ENCODE measurements around the gene CRYBG3.

The CRYBG3 gene

GRCh38 chr3:97988784-97989568, 167.2 kb downstream of the CRYBG3 start:
- Histone ChIP-seq H4K8ac (ENCODE audit: low read length) (no peak overlapping the region), H3K4me2 (ENCODE audit: low read length, poor library complexity, severe bottlenecking) (no peak overlapping the region), H2AFZ (ENCODE audit: low read depth, low read length) (no peak overlapping the region), H2BK120ac (ENCODE audit: low read depth, low read length) (no peak overlapping the region), H3K27me3 (ENCODE audit: control insufficient read depth in 1 of 2, insufficient read depth in 1 of 2, low read length in 2 of 2) (peaks cover 0 to 7% of the 10 kb centered on the region in 2 experiments), H4K91ac (ENCODE audit: low read length) (no peak overlapping the region), H2BK5ac (ENCODE audit: low read depth, low read length, poor library complexity, severe bottlenecking) (no peak overlapping the region), H3K18ac (ENCODE audit: low read depth in 1 of 2, low read length in 2 of 2) (no peak overlapping the region), H3K79me1 (replicated peaks; ENCODE audit: low read length, poor library complexity, severe bottlenecking) (no peaks in the 10 kb centered on the region), H3K4me1 (ENCODE audit: control insufficient read depth, insufficient read depth, low read depth, low read length) (no peaks in the 10 kb centered on the region), H3K36me3 (ENCODE audit: control insufficient read depth in 1 of 2, insufficient read depth in 2 of 2, low read depth in 1 of 2, low read length in 2 of 2) (no peaks in the 10 kb centered on the region), H3K23ac (ENCODE audit: low read length in 2 of 2) (no peak overlapping the region), H3K9ac (ENCODE audit: low read length) (no peak overlapping the region), H3K14ac (ENCODE audit: low read length in 2 of 2) (peak overlapping the region in 1 of 2 experiments; percentile 12), H3K4me3 (ENCODE audit: insufficient read depth in 1 of 2, low read depth in 1 of 2, low read length in 2 of 2) (no peak overlapping the region), H2AK5ac (ENCODE audit: low read length, severe bottlenecking) (no peak overlapping the region), H2BK15ac (ENCODE audit: low read depth, poor library complexity, severe bottlenecking) (no peak overlapping the region), H3K4ac (ENCODE audit: low read depth in 1 of 2, low read length in 2 of 2) (no peak overlapping the region), H3K9me3 (ENCODE audit: control insufficient read depth, low read length) (no peaks in the 10 kb centered on the region), H2BK12ac (ENCODE audit: low read length in 2 of 2) (no peak overlapping the region), H3K27ac (ENCODE audit: low read length, poor library complexity, severe bottlenecking) (no peak overlapping the region)
- DNase-seq: no peak
- 96% methylated on average over 3 of the region's 3 CpGs for WGBS

- H4K91ac ChIP-seq (ENCODE audit: low read length): no peak overlapping the region
- peaks cover 0 to 7% of the 10 kb centered on the region in 2 experiments for H3K27me3 ChIP-seq (ENCODE audit: control insufficient read depth in 1 of 2, insufficient read depth in 1 of 2, low read length in 2 of 2)
- no peaks in the 10 kb centered on the region for H3K79me1 ChIP-seq (replicated peaks; ENCODE audit: low read length, poor library complexity, severe bottlenecking)
- no peak overlapping the region for H3K18ac ChIP-seq (ENCODE audit: low read depth in 1 of 2, low read length in 2 of 2)
- no peaks in the 10 kb centered on the region for H3K36me3 ChIP-seq (ENCODE audit: control insufficient read depth in 1 of 2, insufficient read depth in 2 of 2, low read depth in 1 of 2, low read length in 2 of 2)
- no peak overlapping the region for H3K4ac ChIP-seq (ENCODE audit: low read depth in 1 of 2, low read length in 2 of 2)
- no peaks in the 10 kb centered on the region for H3K4me1 ChIP-seq (ENCODE audit: control insufficient read depth, insufficient read depth, low read depth, low read length)
- no peak overlapping the region for H3K9ac ChIP-seq (ENCODE audit: low read length)
- no peak overlapping the region for H2BK120ac ChIP-seq (ENCODE audit: low read depth, low read length)
- no peak overlapping the region for H3K27ac ChIP-seq (ENCODE audit: low read length, poor library complexity, severe bottlenecking)
- H3K4me2 ChIP-seq (ENCODE audit: low read length, poor library complexity, severe bottlenecking): no peak overlapping the region
- no peak for DNase-seq
- no peak overlapping the region for H2AK5ac ChIP-seq (ENCODE audit: low read length, severe bottlenecking)
- H3K23ac ChIP-seq (ENCODE audit: low read length in 2 of 2): no peak overlapping the region
- H2BK12ac ChIP-seq (ENCODE audit: low read length in 2 of 2): no peak overlapping the region
- H3K9me3 ChIP-seq (ENCODE audit: control insufficient read depth, low read length): no peaks in the 10 kb centered on the region
- H2BK15ac ChIP-seq (ENCODE audit: low read depth, poor library complexity, severe bottlenecking): no peak overlapping the region
- H2BK5ac ChIP-seq (ENCODE audit: low read depth, low read length, poor library complexity, severe bottlenecking): no peak overlapping the region
- H4K8ac ChIP-seq (ENCODE audit: low read length): no peak overlapping the region
- H3K14ac ChIP-seq (ENCODE audit: low read length in 2 of 2): no peak overlapping the region
- H2AFZ ChIP-seq (ENCODE audit: low read depth, low read length): no peak overlapping the region
- 100% methylated on average over 1 of the region's 2 CpGs for WGBS
- H3K4me3 ChIP-seq (ENCODE audit: insufficient read depth in 1 of 2, low read depth in 1 of 2, low read length in 2 of 2): no peak overlapping the region
Measured at GRCh38 chr3:97990624-97991292, 168.9 kb downstream of the CRYBG3 start.

DNA sequence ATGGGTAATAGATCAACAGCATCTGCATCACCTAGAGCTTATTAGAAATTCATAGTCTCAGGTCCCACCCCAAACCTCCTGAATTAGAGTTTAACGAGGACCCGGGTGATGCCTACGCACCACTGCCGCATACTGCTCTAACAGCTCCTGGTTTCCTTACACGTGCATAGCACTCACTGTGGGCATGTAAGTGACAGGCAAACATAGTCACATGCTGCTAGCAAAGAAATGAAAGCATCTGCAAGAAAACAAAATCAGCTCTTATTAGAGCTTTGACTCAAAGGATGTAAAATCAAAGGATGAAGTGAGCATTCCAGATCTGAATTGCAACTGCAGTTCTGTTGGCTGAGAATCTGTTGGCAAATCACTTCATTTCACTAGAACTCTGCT, 169.5 kb downstream of the CRYBG3 start:
- Histone ChIP-seq H3K9ac (ENCODE audit: low read length) (no peak overlapping the region), H3K27ac (ENCODE audit: low read length, poor library complexity, severe bottlenecking) (no peak overlapping the region), H3K23ac (ENCODE audit: low read length in 2 of 2) (no peak overlapping the region), H3K4me2 (ENCODE audit: low read length, poor library complexity, severe bottlenecking) (no peak overlapping the region), H3K4me1 (ENCODE audit: control insufficient read depth, insufficient read depth, low read depth, low read length) (no peaks in the 10 kb centered on the region), H2BK120ac (ENCODE audit: low read depth, low read length) (no peak overlapping the region), H3K4ac (ENCODE audit: low read depth in 1 of 2, low read length in 2 of 2) (no peak overlapping the region), H2BK15ac (ENCODE audit: low read depth, poor library complexity, severe bottlenecking) (no peak overlapping the region), H4K8ac (ENCODE audit: low read length) (no peak overlapping the region), H3K36me3 (ENCODE audit: control insufficient read depth in 1 of 2, insufficient read depth in 2 of 2, low read depth in 1 of 2, low read length in 2 of 2) (no peaks in the 10 kb centered on the region), H3K79me1 (replicated peaks; ENCODE audit: low read length, poor library complexity, severe bottlenecking) (no peaks in the 10 kb centered on the region), H3K14ac (ENCODE audit: low read length in 2 of 2) (no peak overlapping the region), H2BK5ac (ENCODE audit: low read depth, low read length, poor library complexity, severe bottlenecking) (no peak overlapping the region), H3K4me3 (ENCODE audit: insufficient read depth in 1 of 2, low read depth in 1 of 2, low read length in 2 of 2) (no peak overlapping the region), H2AK5ac (ENCODE audit: low read length, severe bottlenecking) (no peak overlapping the region), H2BK12ac (ENCODE audit: low read length in 2 of 2) (no peak overlapping the region), H3K18ac (ENCODE audit: low read depth in 1 of 2, low read length in 2 of 2) (no peak overlapping the region), H2AFZ (ENCODE audit: low read depth, low read length) (no peak overlapping the region), H3K9me3 (ENCODE audit: control insufficient read depth, low read length) (no peaks in the 10 kb centered on the region), H4K91ac (ENCODE audit: low read length) (no peak overlapping the region), H3K27me3 (ENCODE audit: control insufficient read depth in 1 of 2, insufficient read depth in 1 of 2, low read length in 2 of 2) (peaks cover 0 to 7% of the 10 kb centered on the region in 2 experiments)
- WGBS: 79% methylated on average over 5 of the region's 5 CpGs
- no peak for DNase-seq

DNA sequence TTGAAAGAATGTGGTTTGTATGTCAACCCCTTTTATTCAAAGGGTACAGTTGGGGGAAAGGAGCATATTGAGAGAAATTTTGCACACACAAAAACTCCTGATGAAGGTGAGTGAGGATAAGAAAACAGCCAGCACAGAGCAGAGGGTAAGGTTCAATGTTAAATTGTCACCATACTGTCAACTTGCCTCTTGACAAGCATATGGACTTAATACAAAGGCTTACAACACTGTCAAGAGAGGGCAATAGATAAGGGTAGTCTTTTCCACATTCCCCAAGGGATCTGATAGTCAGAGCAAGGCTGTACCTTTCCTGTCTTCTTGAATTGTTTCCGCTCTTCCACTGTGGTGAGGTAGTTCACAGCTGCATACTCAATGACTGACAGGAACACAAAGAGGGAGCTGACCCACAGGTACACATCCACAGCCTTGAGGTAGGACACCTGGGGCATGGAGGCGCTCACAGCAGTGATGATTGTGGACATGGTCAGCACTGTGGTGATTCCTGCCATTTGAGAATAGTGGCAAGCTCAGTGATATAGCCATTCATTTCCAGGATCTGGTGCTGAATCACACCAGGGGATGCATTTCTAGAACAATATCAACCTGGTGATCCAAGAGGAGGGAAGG, 170.8 kb downstream of the CRYBG3 start:
- Histone ChIP-seq H4K8ac (ENCODE audit: low read length) (no peak overlapping the region), H2AFZ (ENCODE audit: low read depth, low read length) (no peak overlapping the region), H3K79me1 (replicated peaks; ENCODE audit: low read length, poor library complexity, severe bottlenecking) (no peaks in the 10 kb centered on the region), H2BK5ac (ENCODE audit: low read depth, low read length, poor library complexity, severe bottlenecking) (no peak overlapping the region), H2BK15ac (ENCODE audit: low read depth, poor library complexity, severe bottlenecking) (no peak overlapping the region), H3K27ac (ENCODE audit: low read length, poor library complexity, severe bottlenecking) (no peak overlapping the region), H3K18ac (ENCODE audit: low read depth in 1 of 2, low read length in 2 of 2) (no peak overlapping the region), H3K4me3 (ENCODE audit: insufficient read depth in 1 of 2, low read depth in 1 of 2, low read length in 2 of 2) (no peak overlapping the region), H2BK12ac (ENCODE audit: low read length in 2 of 2) (no peak overlapping the region), H3K9me3 (ENCODE audit: control insufficient read depth, low read length) (no peaks in the 10 kb centered on the region), H3K9ac (ENCODE audit: low read length) (no peak overlapping the region), H3K4ac (ENCODE audit: low read depth in 1 of 2, low read length in 2 of 2) (no peak overlapping the region), H3K23ac (ENCODE audit: low read length in 2 of 2) (no peak overlapping the region), H3K4me1 (ENCODE audit: control insufficient read depth, insufficient read depth, low read depth, low read length) (no peaks in the 10 kb centered on the region), H4K91ac (ENCODE audit: low read length) (no peak overlapping the region), H2AK5ac (ENCODE audit: low read length, severe bottlenecking) (no peak overlapping the region), H3K14ac (ENCODE audit: low read length in 2 of 2) (no peak overlapping the region), H3K4me2 (ENCODE audit: low read length, poor library complexity, severe bottlenecking) (no peak overlapping the region), H3K36me3 (ENCODE audit: control insufficient read depth in 1 of 2, insufficient read depth in 2 of 2, low read depth in 1 of 2, low read length in 2 of 2) (no peaks in the 10 kb centered on the region), H2BK120ac (ENCODE audit: low read depth, low read length) (no peak overlapping the region), H3K27me3 (ENCODE audit: control insufficient read depth in 1 of 2, insufficient read depth in 1 of 2, low read length in 2 of 2) (peaks cover 0 to 7% of the 10 kb centered on the region in 2 experiments)
- no peak for DNase-seq
- WGBS: 74% methylated on average over 2 of the region's 2 CpGs
